Stimulated activated CD4-positive, alpha-beta T cell treated with anti-CD3 and anti-CD28 coated beads, Interleukin-1b, Interleukin-23, amount 100 ng/mL, for 24 hours (primary cell): ENCODE measurements around the gene PRKG1.
"Not testable (repeated sequence)": the region's sequence is repeated elsewhere in the genome, so short reads cannot be mapped to it uniquely, and the experiment has no call there.

ENCODE experiments used
- DNase-seq, 4 experiments: peaks; one replicate each; pipeline ENCODE4 v3.0.0-alpha.2; 2020; ENCODE audit warnings: low read depth in 4 of 4, low spot score in 1 of 4

The PRKG1 gene

DNA sequence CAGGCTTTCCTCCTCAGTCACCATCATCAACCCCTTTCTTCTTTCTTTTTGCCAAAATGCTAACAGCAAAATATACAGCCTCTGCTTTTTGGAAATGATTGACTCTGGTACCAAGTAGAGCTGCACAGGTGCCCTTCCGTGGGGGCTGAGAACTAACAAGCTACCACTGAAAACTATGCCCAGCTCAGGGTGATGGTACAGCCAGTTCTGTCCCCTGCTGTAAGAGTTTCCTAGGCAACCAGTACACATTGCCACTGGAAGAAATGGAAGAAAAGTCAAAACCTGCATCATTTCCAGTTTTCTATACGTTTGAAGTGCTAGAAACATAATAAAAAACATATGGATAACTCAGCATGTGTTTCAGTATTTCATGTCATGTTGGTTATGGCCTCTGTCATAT, 297.5 kb downstream of the PRKG1 start:
- no peak for DNase-seq

GRCh38 chr10:51375790-51376189, 301.5 kb downstream of the PRKG1 start:
- no peak for DNase-seq

GRCh38 chr10:51377070-51377931, 303.0 kb downstream of the PRKG1 start:
- no peak for DNase-seq

DNA sequence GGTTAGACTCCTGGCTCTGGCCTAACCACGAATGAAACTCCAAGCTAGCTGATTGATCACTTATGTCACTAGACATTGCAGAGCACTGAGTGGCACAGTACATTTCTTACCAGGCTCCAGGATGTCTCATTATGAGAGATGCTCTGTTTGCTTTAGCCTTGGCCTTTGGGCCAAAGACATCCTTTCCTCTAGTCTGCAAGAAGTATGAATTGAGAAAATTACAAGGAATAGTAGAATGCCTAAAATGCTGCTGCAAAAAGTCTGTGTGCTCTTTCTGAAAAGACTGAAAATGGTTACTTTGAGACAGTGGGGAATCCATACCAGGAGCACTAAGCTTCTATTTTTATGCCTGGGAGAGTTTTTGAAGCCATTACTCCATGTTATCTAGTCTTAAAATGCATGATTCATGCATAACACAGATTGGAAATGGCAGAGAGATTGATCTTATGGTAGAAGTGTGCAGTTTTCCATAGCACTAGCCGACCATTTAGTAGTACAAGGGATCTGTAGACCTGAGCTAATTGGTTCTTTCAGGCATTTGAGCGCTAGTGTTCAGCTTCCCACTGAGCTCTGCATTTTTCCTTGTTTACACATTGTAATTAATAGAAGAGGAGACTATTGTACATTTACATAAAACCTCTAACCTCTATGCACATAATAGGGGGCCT, 303.8 kb downstream of the PRKG1 start:
- no peak for DNase-seq

- DNase-seq = no peak
These were observed 307.9 kb downstream of the PRKG1 start for GRCh38 chr10:51382181-51382580.

DNA sequence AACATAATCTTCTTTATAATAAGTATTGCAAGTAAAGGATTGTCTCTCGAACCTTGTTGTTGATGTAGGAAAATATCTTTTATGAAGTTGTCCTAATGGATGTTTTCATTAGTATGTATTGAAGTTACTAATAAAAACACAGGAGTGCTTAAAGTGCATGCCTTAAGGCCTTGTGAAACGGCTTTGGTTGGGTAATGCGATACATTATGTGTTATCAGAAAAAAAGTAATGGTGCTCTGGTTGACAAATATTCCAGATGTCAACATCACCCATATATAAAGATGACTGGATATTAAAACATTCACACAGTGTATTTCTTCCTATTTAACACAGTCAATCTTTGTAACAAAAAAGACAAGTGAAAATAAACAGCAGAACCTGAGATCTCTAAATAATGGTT, 310.7 kb downstream of the PRKG1 start:
- DNase-seq = no peak

DNA sequence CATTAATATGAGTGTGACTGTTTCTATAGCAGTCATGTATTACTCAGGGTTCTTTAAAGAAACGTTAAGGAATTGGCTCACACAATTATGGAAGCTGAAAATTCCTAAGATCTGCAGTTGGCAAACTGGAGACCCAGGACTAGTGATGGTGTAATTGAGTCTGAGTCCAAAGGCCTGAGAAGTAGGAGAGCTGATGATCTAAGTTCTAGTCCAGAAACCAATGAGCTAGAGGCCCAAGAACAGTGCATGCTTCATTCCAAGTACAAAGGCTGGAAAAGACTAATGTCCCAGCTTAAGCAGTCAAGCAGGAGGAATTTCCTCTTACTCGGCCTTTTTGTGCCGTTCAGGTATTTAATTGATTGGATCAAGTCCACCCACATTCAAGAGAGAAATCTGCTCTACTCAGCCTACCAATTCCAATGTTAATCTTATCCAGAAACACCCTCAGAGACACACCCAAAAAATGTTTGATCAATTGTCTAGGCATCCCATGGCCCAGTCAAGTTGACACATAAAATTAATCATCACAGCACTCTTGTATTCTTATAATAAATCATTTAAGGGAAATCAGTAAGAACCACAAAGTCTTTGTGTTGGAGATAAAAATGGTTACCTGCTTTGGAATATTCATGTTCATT, 312.1 kb downstream of the PRKG1 start:
- DNase-seq = no peak

DNA sequence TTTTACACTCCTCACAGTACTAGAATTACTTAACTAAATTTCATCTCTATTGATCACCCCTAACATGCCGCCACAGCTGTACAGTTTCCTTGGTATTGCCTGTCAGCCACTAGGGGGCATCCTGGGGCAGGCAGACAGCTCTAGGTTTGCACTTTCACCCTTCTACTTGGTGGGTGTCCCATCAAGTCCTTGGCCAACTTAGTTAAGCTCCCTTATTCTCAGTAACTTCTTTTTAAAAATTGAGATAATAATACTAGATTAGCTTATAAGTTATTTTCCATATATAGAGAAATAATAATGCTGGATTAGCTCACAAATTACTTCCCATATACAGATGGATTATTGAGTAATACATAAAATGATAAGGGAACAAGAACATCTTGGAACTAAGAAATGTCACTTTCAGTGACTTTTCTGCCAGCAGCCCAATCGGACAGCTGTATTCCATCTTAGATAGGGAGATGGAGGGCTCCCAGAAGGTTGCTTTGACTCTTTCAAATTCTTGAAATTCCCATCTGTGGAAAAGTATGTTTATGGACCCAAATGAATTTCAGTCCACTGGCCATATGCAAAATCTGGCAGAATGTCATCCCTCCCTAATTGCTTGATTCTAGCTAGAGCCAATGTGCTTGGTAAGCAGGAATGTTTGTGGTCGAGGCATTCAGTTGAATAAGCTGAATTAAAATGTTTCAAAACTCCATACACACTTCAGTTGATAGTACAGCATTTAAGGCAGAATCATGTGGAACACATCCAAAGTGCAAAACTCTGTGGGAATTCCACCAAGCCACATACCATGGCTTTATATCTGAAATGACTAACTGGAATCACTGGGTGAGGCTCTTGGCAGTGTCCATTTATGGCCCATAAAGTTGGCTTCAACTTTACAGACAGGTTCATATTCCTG, 315.4 kb downstream of the PRKG1 start:
- peak in 2 of 4 experiments; percentile 4 to 25 for DNase-seq

- DNase-seq = not testable (repeated sequence)
These were observed 318.7 kb downstream of the PRKG1 start for GRCh38 chr10:51393006-51393405.

DNA sequence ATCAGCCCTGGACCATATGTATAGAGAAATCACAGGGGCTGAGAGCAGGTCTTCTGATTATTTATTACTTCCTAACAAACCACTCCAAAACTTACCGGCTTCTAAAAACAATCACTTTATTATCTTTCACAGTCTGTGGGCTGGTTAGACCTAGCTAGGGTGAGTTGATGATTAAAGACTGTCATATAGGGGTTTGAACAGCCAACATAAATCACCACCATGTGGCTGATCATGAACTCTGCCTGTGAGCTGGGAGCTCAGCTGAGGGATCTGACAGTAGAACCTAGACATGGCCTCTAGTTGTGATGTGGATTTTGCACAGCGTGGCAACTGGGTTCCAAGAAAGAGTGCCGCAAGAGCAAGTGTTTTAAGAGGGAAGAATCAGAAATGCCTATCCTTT, 319.8 kb downstream of the PRKG1 start:
- DNase-seq = no peak

- no peak for DNase-seq
These were observed 323.0 kb downstream of the PRKG1 start for GRCh38 chr10:51397244-51397643.

DNA sequence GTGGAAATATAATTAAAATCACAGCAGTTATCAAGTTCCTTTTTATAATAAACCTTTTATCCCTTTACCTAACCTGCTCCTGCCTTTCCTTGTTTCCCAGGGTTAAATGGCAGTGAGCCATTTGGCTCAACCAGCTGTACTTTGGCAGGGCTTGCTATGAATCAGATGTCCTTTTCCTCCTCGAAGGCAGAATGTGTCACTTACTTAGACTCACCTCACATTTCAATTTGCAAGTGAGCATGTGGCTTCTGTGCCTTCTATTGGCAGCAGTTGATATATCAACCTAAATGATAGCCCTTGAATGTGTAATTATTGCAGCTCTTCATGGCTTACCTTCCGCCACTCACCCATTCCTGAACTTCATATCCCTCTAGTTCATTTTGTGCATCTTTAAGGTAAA, 323.4 kb downstream of the PRKG1 start:
- DNase-seq = no peak

DNA sequence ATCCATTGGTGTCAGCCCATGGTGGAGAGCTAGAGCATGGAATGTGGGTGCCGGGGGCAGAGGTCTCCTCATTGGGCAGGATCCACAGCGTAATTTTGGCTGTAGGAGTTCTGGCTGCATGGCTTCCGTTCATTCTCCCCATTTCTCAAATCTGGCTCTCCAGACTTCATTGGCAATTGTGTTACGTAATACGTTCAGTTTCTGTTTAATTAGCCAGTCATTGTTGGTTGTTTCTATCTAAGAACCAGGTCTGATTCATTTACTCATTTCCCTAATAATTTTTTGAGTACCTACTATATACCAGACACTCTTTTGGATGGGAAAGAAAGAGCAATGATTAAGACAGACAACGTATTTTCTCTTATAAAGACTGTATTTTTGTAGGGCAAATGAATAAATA, 325.6 kb downstream of the PRKG1 start:
- DNase-seq = no peak

DNA sequence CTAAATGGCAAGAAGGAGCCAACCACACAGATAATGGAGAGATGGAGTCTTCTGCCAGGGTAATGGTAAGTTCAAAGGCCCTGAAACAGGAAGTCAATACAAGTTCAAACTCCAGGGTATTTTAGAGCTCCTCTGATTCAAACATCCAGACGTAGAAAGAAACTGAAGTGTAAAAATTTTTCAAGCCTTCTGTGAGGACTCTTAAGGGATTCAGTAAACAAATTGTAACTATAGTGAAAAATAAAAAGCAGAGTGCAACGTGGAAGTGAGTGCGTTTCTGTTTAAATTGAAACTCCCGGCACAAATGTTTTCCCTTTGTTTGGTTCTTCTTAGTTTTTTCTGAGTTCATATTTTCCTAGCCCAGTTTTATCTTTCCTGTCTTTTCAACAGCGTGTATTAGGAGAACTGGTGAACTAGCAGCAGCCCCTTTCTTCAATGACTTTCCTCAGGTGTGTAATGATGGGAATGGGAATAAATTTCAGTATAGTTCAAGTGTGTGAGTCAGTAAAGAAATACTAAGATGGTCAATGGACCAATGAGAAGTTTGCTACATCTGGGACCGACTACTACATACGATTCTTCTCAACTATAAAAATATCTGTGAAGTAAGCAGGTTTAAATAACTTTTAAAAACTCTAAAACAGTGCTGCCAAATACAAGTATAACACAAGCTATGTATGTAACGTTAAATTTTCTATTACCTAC, 326.3 kb downstream of the PRKG1 start:
- no peak for DNase-seq

GRCh38 chr10:51403521-51403920, 329.2 kb downstream of the PRKG1 start:
- DNase-seq = no peak

- DNase-seq = no peak
These were observed 331.5 kb downstream of the PRKG1 start for GRCh38 chr10:51405580-51406351.

DNA sequence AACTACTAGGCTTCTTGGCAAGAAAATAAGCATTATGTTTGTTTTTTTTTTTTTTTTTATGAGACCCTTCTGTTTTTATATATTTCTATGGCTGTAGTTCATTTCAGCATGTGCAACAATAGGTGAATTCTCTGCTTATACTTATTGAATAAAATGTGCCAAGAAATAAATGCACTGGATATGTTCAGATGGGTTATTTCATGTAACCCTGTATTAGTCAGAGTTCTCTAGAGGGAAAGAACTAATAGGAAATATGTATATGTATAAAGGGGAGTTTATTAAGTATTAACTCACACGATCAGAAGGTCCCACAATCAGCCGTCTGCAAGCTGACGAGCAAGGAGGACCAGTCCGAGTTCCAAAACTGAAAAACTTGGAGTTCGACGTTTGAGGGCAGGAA, 332.3 kb downstream of the PRKG1 start:
- no peak for DNase-seq

DNA sequence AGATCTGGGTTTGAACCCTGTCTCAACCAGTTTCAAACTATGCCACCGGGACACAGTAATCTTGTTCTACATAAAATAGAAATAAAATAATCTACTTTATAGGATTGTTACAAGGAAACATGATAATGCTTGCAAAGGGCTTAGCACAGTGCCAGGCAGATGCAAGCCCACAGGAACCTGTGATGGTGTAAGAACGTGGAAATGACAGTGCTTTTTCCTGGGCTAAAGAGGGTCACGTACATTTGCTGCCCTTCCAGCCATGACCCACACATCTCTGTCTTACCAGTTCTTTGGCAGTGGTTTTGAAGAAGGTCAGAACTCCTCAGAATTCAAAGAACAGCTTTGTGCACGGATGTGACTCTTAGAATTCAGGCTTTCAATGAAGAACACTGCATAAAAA, 342.2 kb downstream of the PRKG1 start:
- DNase-seq = no peak

DNA sequence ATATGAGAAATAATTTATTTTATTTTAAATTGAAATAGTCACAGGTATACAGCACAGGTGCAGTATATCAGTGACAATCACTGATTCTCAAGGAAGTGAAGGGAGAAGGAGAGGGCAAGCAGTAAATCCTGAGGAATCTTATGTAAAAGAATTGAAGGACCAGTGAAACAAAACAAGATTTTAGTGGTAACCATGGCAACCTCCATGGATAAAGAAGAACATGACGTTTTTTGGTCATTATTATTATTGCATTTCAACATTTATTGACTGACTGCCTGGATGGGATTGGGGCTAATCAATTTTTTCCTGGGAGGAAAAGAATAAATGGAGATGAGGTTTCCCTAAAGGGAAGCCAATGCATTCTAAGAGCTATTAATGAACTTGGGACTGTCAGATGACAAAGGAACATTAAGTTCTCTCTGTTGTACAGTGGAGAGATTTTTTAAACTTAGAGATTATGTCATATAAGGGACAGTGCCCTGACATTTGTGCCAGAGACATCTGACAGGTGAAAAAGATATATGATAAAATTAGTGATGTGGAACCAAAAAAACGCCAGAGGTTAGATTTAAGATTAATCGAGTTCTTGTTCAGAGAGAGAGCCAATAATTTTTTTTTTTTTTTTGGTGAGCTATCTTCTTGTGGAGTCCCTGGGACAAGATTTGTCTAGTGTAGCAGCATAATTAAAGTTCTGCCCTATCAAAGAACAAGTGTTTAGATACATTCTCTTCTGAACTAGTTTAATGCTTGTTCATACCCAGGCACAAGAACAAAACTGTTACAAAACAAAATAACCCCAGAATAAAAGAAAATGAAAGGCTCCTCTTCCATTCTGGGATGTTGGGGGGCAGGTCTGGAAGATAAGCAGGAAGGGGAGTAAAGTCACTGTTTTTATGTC, 345.2 kb downstream of the PRKG1 start:
- DNase-seq = no peak
